ENCODE data around the gene SIGLEC5.

DNA sequence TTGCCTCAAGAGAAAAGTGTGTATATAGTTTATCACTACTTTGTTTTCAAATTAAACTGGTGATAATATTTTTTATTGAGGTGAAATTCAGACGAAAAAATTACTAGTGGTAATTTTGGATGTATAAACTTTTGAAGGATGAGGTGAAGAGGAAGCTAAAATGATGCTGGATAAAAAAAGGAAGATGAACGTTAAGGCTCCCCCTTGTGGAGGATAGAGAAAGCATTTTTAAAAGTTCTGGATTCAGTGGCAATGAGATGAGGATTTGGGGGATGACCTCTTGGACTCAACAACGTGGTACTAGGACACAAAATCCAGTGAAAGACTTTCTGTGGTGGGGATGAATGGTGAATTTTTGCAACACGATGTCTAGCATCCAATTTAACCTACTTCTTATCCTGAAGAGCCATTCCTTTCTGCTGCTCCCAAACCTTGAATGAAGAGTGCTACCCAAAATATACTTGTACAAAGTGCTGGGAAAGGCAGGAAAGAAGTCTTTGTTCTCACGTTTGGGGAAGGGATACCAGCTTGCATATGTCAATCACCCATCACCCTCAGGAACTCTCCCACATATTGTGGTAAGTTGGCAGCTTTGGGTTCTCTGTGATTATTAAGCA lies 7.3 kb upstream of the SIGLEC5 start:
- TF ChIP-seq, protein P1, sequence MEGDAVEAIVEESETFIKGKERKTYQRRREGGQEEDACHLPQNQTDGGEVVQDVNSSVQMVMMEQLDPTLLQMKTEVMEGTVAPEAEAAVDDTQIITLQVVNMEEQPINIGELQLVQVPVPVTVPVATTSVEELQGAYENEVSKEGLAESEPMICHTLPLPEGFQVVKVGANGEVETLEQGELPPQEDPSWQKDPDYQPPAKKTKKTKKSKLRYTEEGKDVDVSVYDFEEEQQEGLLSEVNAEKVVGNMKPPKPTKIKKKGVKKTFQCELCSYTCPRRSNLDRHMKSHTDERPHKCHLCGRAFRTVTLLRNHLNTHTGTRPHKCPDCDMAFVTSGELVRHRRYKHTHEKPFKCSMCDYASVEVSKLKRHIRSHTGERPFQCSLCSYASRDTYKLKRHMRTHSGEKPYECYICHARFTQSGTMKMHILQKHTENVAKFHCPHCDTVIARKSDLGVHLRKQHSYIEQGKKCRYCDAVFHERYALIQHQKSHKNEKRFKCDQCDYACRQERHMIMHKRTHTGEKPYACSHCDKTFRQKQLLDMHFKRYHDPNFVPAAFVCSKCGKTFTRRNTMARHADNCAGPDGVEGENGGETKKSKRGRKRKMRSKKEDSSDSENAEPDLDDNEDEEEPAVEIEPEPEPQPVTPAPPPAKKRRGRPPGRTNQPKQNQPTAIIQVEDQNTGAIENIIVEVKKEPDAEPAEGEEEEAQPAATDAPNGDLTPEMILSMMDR (IDR thresholded peaks at IDR 0.05 in 8 of 11, conservative IDR thresholded peaks at IDR 0.05 in 3 of 11): peak in 7 of 11 experiments; percentile 26 to 82 (median 40)
- TF ChIP-seq POLR2A (IDR thresholded peaks at IDR 0.05): no peak

All from spleen (tissue), 7 donors.